ENCODE results near the gene SUMF2.

- TF ChIP-seq EP300 (IDR thresholded peaks at IDR 0.05) (no peak), CTCF (IDR thresholded peaks at IDR 0.05) (no peak), POLR2A (IDR thresholded peaks at IDR 0.05) (no peak)
Measured at GRCh38 chr7:56105508-56105907, 41.4 kb downstream of the SUMF2 start.

Measured in tibial nerve (tissue), 4 donors.